A549 (cell line): Measurements from ENCODE around the gene ANXA6. TPM values are rescaled to one million over a fixed set of nuclear protein-coding genes. Genes with fewer than 3 reads are reported as not detected.

Experiments
- ATAC-seq, 2 experiments: fragments of 200-7000 bp in 1 of 2; fragments of >200 bp in 1 of 2; cut with Nextera tagmentation in 1 of 2; cut with Tn5 transposase in 1 of 2; 3 replicates each; pipeline versions ENCODE4 v1.8.0 to v1.9.1; 2018 to 2020; ENCODE audit warnings: mild to moderate bottlenecking in 1 of 2, moderate library complexity in 1 of 2
- CTCF ChIA-PET: fragments of 300-600 bp; sonication (Branson Sonifier 250); formaldehyde crosslinking; extraction: SDS; loops from one replicate; lab custom pipeline; 2021; ENCODE audit warnings: antibody characterized with exemption, inconsistent platforms; lab: Yijun Ruan, JAX
- POLR2A ChIA-PET: fragments of 350-600 bp; formaldehyde crosslinking; extraction: SDS; loops from one replicate; lab custom pipeline; 2021; ENCODE audit warnings: antibody characterized with exemption, inconsistent platforms; lab: Yijun Ruan, JAX
- DNase-seq, 2 experiments: peaks; one replicate each; pipeline versions ENCODE4 v3.0.0 to v3.0.0-alpha.2; 2011 to 2016; ENCODE audit warnings: low read depth in 1 of 2, low spot score in 1 of 2
- FAIRE-seq: peaks from 2 replicates; lab custom pipeline; 2011; peaks lifted over from hg19 to GRCh38; lab: Jason Lieb, UNC
- H3K27ac ChIP-seq, 2 experiments: fragments of >200 bp; sonication (Bioruptor Twin); formaldehyde crosslinking; 3 replicates each; pipeline ENCODE4 v1.5.1; 2016 to 2017
- H3K4me1 ChIP-seq: fragments of >200 bp; sonication (Bioruptor Twin); formaldehyde crosslinking; 3 replicates; pipeline ENCODE4 v1.6.1; 2016
- H3K4me2 ChIP-seq: fragments of >200 bp; sonication (Bioruptor Twin); formaldehyde crosslinking; 3 replicates; pipeline ENCODE4 v1.6.1; 2016
- H3K4me3 ChIP-seq: fragments of >200 bp; sonication (Bioruptor Twin); formaldehyde crosslinking; 3 replicates; pipeline ENCODE4 v1.5.1; 2016
- H3K9me3 ChIP-seq: fragments of >200 bp; sonication (Bioruptor Twin); formaldehyde crosslinking; 3 replicates; pipeline ENCODE4 v1.6.1; 2016
- CBX8 ChIP-seq: fragments of 200-600 bp; sonication (generic); IDR thresholded peaks from 2 replicates; pipeline ENCODE4 v1.6.1; 2016
- CEBPB ChIP-seq, 2 experiments: fragments of >200 bp in 1 of 2; sonication (Bioruptor Twin) in 1 of 2; formaldehyde crosslinking in 1 of 2; IDR thresholded peaks; 2 replicates each; pipeline ENCODE4 v1.6.1; 2012 to 2016
- EHF ChIP-seq: fragments of 250-450 bp; sonication (Bioruptor Pico); IDR thresholded peaks from 2 replicates; pipeline ENCODE4 v1.5.0; 2020; ENCODE audit warnings: mild to moderate bottlenecking
- FOSL2 ChIP-seq, 2 experiments: fragments of 450-650 bp in 1 of 2; fragments of >200 bp in 1 of 2; sonication (Bioruptor Twin) in 1 of 2; formaldehyde crosslinking; IDR thresholded peaks; 2 replicates each; pipeline versions ENCODE4 v1.5.0 to v1.6.1; 2016 to 2020; ENCODE audit warnings: mild to moderate bottlenecking in 1 of 2, moderate library complexity in 1 of 2
- GATA3 ChIP-seq: IDR thresholded peaks from 2 replicates; pipeline ENCODE4 v1.6.1; 2012; ENCODE audit warnings: borderline replicate concordance
- MAFK ChIP-seq: fragments of 450-650 bp; IDR thresholded peaks from 2 replicates; pipeline ENCODE4 v1.6.1; 2014; ENCODE audit not compliant: partially characterized antibody
- NFE2L2 ChIP-seq: fragments of 150-350 bp; conservative IDR thresholded peaks from 2 replicates; pipeline ENCODE4 v1.6.1; 2014; ENCODE audit warnings: low read length
- POLR2A ChIP-seq: IDR thresholded peaks from 2 replicates; pipeline ENCODE4 v1.6.1; 2012; ENCODE audit warnings: mild to moderate bottlenecking, low read length
- POLR2AphosphoS2 ChIP-seq: conservative IDR thresholded peaks from 2 replicates; pipeline ENCODE4 v1.6.1; 2012; ENCODE audit warnings: low read length, improper control_type of control experiment, inconsistent platforms
- SREBF2 ChIP-seq: fragments of 450-650 bp; IDR thresholded peaks from 2 replicates; pipeline ENCODE4 v1.6.1; 2014; ENCODE audit warnings: mild to moderate bottlenecking, moderate library complexity
- TFCP2L1 ChIP-seq: fragments of 250-450 bp; sonication (Bioruptor Pico); IDR thresholded peaks from 2 replicates; pipeline ENCODE4 v1.5.0; 2021; ENCODE audit warnings: mild to moderate bottlenecking
- TP53 ChIP-seq: fragments of 250-450 bp; sonication (Bioruptor Pico); IDR thresholded peaks from 2 replicates; pipeline ENCODE4 v1.5.0; 2021; ENCODE audit warnings: mild to moderate bottlenecking, moderate library complexity
- ZFP36 ChIP-seq: fragments of 450-650 bp; IDR thresholded peaks from 2 replicates; pipeline ENCODE4 v1.6.1; 2014; ENCODE audit warnings: borderline replicate concordance; ENCODE audit not compliant: partially characterized antibody
- WGBS: methylation state at CpG from one replicate; pipeline ENCODE4 v1.1.6; 2017; ENCODE audit errors: missing lambda C conversion rate; 5-methylcytosine and 5-hydroxymethylcytosine counted together
- polyA plus RNA-seq, 4 experiments: library from polyadenylated mRNA; depleted of rRNA in 3 of 4; stranded (reverse); fragments of >200 nt; fragmentation: RNase III in 1 of 4; extraction: RNeasy Plus Mini Kit Qiagen cat#74134 plus additional on column Dnase treatment in 1 of 4; gene quantifications; 2 replicates in 3 of 4; 3 replicates in 1 of 4; pipeline ENCODE4 v1.2.3, GENCODE V29; 2011 to 2017
- TF ChIP-seq, protein P1 (sequence below): fragments of 200-600 bp; sonication (generic); IDR thresholded peaks from 2 replicates; pipeline ENCODE4 v1.6.1; 2016; ENCODE audit warnings: antibody characterized with exemption, mild to moderate bottlenecking, moderate library complexity
- TF ChIP-seq, protein P2 (sequence below): fragments of 250-450 bp; sonication (Bioruptor Pico); IDR thresholded peaks from 2 replicates; pipeline ENCODE4 v1.5.0; 2020; ENCODE audit warnings: low read depth, mild to moderate bottlenecking, moderate library complexity
- TF ChIP-seq, protein P3 (sequence below): fragments of 150-350 bp; IDR thresholded peaks from 2 replicates; pipeline ENCODE4 v1.6.1; 2014; ENCODE audit warnings: low read depth, mild to moderate bottlenecking, low read length
- TF ChIP-seq, protein P4 (sequence below): fragments of 450-650 bp; IDR thresholded peaks from 2 replicates; pipeline ENCODE4 v1.6.1; 2014; ENCODE audit warnings: antibody characterized with exemption

The ANXA6 gene
- polyA plus RNA-seq, 2 of the 4 experiments (the other 2 are of a cell fraction): 32.4 to 53.0 TPM

DNA sequence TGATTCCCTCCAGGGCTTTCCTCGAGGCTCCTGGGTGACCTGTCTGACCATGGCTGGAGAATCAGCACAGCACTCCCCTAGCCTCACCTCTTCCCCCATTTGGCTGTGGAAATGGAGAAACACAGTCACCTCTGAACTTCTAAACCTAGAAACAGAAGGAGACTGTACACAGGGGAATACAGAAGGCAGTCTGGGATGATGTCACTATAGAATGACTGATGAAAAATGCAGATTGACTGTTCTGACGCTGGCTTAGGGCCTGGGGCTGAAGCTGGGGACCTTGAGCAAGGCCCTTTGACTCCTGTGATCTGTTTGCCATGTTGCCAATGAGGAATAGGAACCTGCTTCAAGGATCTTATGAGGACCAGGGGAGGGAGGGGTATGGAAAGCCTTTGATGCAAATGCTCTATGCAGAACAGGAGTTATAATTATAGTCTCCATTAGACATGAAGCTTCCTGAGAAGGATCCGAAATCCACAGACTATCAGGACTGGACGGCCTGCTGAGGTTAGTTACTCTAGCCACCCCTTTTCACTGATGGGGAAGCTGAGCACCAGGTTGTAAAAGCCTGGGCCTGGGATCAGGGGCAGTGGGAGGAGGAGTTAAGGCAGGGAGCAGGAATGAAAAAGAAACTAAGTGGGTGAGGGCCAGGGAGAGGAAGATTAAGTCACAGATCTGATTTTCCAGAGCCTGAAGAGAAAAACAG lies 24.4 kb upstream of the ANXA6 start:
- POLR2A ChIA-PET: no interaction called here
- ATAC-seq (no peak), DNase-seq (no peak), FAIRE-seq (no peak)
- no peak overlapping the region for H3K27ac ChIP-seq
- WGBS: 29% methylated on average over 4 of the region's 4 CpGs
- no peak for TF ChIP-seq EHF (CRISPR knock-in tag)
- H3K9me3 ChIP-seq: no peaks in the 10 kb centered on the region
- CTCF ChIA-PET: interaction anchor here (1.0 to 3.7 kb wide), 5 partner anchors 11 to 56 kb away, joined by 3 to 18 read pairs (median 4); no protein-coding TSS in a partner anchor
- H3K4me3 ChIP-seq: no peak overlapping the region
- H3K4me1 ChIP-seq: no peaks in the 10 kb centered on the region
- no peak overlapping the region for H3K4me2 ChIP-seq

DNA sequence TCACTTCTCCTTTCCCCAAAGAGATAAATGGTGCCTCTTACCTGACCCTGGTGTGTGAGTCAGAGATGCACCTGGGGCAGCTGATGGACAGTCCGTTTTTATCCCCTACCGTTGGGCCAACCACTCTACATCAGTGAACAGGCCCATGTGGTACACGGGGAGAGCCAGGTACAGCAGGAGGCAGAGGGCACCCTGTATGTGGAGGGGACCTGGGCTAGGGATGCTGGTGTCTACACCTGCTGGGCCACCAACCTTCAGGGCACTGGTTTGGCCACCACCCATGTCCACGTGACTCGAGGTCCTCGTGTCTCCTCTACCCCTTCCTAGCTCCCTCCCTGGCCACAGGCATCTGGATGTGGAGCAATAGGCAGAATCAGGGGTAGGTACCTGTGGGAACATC lies 22.7 kb upstream of the ANXA6 start:
- FAIRE-seq (no peak), ATAC-seq (no peak), DNase-seq (no peak)
- TF ChIP-seq CBX8 (no peak), POLR2A (no peak), MAFK (no peak), TFCP2L1 (CRISPR knock-in tag) (no peak), FOSL2 (IDR thresholded peaks at IDR 0.05) (no peak), FOSL2 (CRISPR knock-in tag; IDR thresholded peaks at IDR 0.05) (no peak), TP53 (no peak), GATA3 (no peak)
- TF ChIP-seq, protein P1, sequence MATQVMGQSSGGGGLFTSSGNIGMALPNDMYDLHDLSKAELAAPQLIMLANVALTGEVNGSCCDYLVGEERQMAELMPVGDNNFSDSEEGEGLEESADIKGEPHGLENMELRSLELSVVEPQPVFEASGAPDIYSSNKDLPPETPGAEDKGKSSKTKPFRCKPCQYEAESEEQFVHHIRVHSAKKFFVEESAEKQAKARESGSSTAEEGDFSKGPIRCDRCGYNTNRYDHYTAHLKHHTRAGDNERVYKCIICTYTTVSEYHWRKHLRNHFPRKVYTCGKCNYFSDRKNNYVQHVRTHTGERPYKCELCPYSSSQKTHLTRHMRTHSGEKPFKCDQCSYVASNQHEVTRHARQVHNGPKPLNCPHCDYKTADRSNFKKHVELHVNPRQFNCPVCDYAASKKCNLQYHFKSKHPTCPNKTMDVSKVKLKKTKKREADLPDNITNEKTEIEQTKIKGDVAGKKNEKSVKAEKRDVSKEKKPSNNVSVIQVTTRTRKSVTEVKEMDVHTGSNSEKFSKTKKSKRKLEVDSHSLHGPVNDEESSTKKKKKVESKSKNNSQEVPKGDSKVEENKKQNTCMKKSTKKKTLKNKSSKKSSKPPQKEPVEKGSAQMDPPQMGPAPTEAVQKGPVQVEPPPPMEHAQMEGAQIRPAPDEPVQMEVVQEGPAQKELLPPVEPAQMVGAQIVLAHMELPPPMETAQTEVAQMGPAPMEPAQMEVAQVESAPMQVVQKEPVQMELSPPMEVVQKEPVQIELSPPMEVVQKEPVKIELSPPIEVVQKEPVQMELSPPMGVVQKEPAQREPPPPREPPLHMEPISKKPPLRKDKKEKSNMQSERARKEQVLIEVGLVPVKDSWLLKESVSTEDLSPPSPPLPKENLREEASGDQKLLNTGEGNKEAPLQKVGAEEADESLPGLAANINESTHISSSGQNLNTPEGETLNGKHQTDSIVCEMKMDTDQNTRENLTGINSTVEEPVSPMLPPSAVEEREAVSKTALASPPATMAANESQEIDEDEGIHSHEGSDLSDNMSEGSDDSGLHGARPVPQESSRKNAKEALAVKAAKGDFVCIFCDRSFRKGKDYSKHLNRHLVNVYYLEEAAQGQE: no peak
- TF ChIP-seq, protein P2, sequence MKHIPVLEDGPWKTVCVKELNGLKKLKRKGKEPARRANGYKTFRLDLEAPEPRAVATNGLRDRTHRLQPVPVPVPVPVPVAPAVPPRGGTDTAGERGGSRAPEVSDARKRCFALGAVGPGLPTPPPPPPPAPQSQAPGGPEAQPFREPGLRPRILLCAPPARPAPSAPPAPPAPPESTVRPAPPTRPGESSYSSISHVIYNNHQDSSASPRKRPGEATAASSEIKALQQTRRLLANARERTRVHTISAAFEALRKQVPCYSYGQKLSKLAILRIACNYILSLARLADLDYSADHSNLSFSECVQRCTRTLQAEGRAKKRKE (CRISPR knock-in tag): no peak
- H3K4me2 ChIP-seq: no peak overlapping the region
- WGBS: 20% methylated on average over 6 of the region's 6 CpGs
- no peaks in the 10 kb centered on the region for H3K4me1 ChIP-seq
- ChIA-PET CTCF (interaction anchor here (1.1 kb wide), 1 partner anchor 13 kb away, joined by 3 read pairs; no protein-coding TSS in a partner anchor), POLR2A (no interaction called here)
- no peak overlapping the region for H3K27ac ChIP-seq
- H3K4me3 ChIP-seq: no peak overlapping the region
- no peaks in the 10 kb centered on the region for H3K9me3 ChIP-seq

DNA sequence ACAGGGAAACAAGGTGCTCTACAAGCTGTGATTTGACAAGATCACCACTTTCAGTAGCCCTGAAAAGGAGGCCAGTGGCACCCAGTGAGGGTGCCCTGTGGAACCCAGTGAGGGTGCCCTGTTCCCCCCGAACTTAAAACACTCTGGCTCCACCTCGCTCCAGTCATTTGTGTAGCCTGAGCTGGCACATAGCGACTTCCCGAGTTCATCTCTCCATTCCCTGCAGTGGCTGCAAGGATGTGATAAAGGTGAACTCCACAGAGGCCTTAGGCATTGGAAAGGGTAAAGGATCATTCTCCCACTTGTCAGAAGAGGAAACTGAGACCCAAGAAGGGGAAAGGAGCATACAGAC lies 21.9 kb upstream of the ANXA6 start:
- ATAC-seq (no peak), FAIRE-seq (no peak), DNase-seq (no peak)
- Histone ChIP-seq H3K4me2 (no peak overlapping the region), H3K4me1 (no peaks in the 10 kb centered on the region), H3K4me3 (no peak overlapping the region), H3K27ac (no peak overlapping the region), H3K9me3 (no peaks in the 10 kb centered on the region)
- WGBS: 38% methylated on average over 4 of the region's 4 CpGs
- POLR2A ChIA-PET: no interaction called here
- CTCF ChIA-PET: interaction anchor here (1.1 kb wide), 2 partner anchors 12 to 15 kb away, joined by 3 to 6 read pairs; no protein-coding TSS in a partner anchor
- TF ChIP-seq, protein P1: no peak
- TF ChIP-seq GATA3 (no peak), ZFP36 (no peak), CEBPB (IDR thresholded peaks at IDR 0.05) (no peak), NFE2L2 (no peak), SREBF2 (no peak), POLR2AphosphoS2 (no peak)
- TF ChIP-seq, protein P3, sequence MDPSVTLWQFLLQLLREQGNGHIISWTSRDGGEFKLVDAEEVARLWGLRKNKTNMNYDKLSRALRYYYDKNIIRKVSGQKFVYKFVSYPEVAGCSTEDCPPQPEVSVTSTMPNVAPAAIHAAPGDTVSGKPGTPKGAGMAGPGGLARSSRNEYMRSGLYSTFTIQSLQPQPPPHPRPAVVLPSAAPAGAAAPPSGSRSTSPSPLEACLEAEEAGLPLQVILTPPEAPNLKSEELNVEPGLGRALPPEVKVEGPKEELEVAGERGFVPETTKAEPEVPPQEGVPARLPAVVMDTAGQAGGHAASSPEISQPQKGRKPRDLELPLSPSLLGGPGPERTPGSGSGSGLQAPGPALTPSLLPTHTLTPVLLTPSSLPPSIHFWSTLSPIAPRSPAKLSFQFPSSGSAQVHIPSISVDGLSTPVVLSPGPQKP: no peak
- TF ChIP-seq, protein P2 (CRISPR knock-in tag): no peak
- TF ChIP-seq, protein P4, sequence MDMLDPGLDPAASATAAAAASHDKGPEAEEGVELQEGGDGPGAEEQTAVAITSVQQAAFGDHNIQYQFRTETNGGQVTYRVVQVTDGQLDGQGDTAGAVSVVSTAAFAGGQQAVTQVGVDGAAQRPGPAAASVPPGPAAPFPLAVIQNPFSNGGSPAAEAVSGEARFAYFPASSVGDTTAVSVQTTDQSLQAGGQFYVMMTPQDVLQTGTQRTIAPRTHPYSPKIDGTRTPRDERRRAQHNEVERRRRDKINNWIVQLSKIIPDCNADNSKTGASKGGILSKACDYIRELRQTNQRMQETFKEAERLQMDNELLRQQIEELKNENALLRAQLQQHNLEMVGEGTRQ: no peak
